ENCODE measurements around the gene TMEM9.

Gene TMEM9

GRCh38 chr1:201154389-201155165 is at the start of gene TMEM9:
TMEM9 (minus strand) TSS chr1:201154474; CDS start chr1:201153923, 551 bp downstream.
- DNase-seq (peak; percentile 99), ATAC-seq (peak; percentile 93)

GRCh38 chr1:201198598-201198997 is 44.3 kb upstream of the TMEM9 start:
- ATAC-seq (no peak), DNase-seq (no peak)

GRCh38 chr1:201194046-201194445 is 39.8 kb upstream of the TMEM9 start:
- ATAC-seq (no peak), DNase-seq (no peak)

- no peak for DNase-seq
- ATAC-seq: no peak
Measured at GRCh38 chr1:201192261-201192788, 38.1 kb upstream of the TMEM9 start.

- DNase-seq (peak; percentile 41), ATAC-seq (peak; percentile 98)
Measured at GRCh38 chr1:201191653-201192260, 37.5 kb upstream of the TMEM9 start.

GRCh38 chr1:201190624-201191051 is 36.4 kb upstream of the TMEM9 start, which contains the start of gene IGFN1:
IGFN1 (plus strand) TSS chr1:201190824; CDS start chr1:201193294, 2,470 bp downstream.
- DNase-seq (no peak), ATAC-seq (no peak)

GRCh38 chr1:201190005-201190404 is 35.7 kb upstream of the TMEM9 start:
- DNase-seq: no peak
- no peak for ATAC-seq

- DNase-seq: no peak
- no peak for ATAC-seq
Measured at GRCh38 chr1:201189085-201189484, 34.8 kb upstream of the TMEM9 start.

- DNase-seq: no peak
Measured at GRCh38 chr1:201186192-201186591, 31.9 kb upstream of the TMEM9 start.

GRCh38 chr1:201185527-201186128 is 31.4 kb upstream of the TMEM9 start:
- ATAC-seq (no peak), DNase-seq (no peak)

More at GRCh38 chr1:201186192-201186591, 31.9 kb upstream of the TMEM9 start:
- ATAC-seq: no peak

- DNase-seq (no peak), ATAC-seq (no peak)
Measured at GRCh38 chr1:201185123-201185453, 30.8 kb upstream of the TMEM9 start.

- no peak for DNase-seq
- no peak for ATAC-seq
Measured at GRCh38 chr1:201184307-201185122, 30.2 kb upstream of the TMEM9 start.

- ATAC-seq: no peak
- DNase-seq: no peak
Measured at GRCh38 chr1:201183753-201184152, 29.5 kb upstream of the TMEM9 start.

- ATAC-seq (no peak), DNase-seq (no peak)
Measured at GRCh38 chr1:201183209-201183608, 28.9 kb upstream of the TMEM9 start.

GRCh38 chr1:201181726-201182125 is 27.5 kb upstream of the TMEM9 start:
- ATAC-seq: no peak
- DNase-seq: no peak

- no peak for DNase-seq
- no peak for ATAC-seq
Measured at GRCh38 chr1:201181323-201181722, 27.0 kb upstream of the TMEM9 start.

GRCh38 chr1:201180901-201181300 is 26.6 kb upstream of the TMEM9 start:
- no peak for DNase-seq
- no peak for ATAC-seq

- DNase-seq (no peak), ATAC-seq (no peak)
Measured at GRCh38 chr1:201180141-201180540, 25.9 kb upstream of the TMEM9 start.

- ATAC-seq (no peak), DNase-seq (no peak)
Measured at GRCh38 chr1:201178718-201179117, 24.4 kb upstream of the TMEM9 start.

GRCh38 chr1:201176940-201177339 is 22.7 kb upstream of the TMEM9 start:
- ATAC-seq (no peak), DNase-seq (no peak)

- DNase-seq (no peak), ATAC-seq (no peak)
Measured at GRCh38 chr1:201175820-201176500, 21.7 kb upstream of the TMEM9 start.

GRCh38 chr1:201173736-201174135 is 19.5 kb upstream of the TMEM9 start:
- DNase-seq (no peak), ATAC-seq (no peak)

Data from stimulated activated naive CD8-positive, alpha-beta T cell treated with anti-CD3 and anti-CD28 coated beads, Interleukin-15, Interleukin-2, amounts not matched to agents 100 U/mL and 50 U/mL, for 24 hours (primary cell).